HG03066 (cell line): ENCODE measurements around the gene CALD1.

ENCODE experiments used
- ATAC-seq: cut with Tn5 transposase; IDR thresholded peaks from one replicate; pipeline ENCODE4 v1.9.1; 2021; ENCODE audit warnings: low read depth; ENCODE audit not compliant: unreplicated experiment

CALD1 gene

DNA sequence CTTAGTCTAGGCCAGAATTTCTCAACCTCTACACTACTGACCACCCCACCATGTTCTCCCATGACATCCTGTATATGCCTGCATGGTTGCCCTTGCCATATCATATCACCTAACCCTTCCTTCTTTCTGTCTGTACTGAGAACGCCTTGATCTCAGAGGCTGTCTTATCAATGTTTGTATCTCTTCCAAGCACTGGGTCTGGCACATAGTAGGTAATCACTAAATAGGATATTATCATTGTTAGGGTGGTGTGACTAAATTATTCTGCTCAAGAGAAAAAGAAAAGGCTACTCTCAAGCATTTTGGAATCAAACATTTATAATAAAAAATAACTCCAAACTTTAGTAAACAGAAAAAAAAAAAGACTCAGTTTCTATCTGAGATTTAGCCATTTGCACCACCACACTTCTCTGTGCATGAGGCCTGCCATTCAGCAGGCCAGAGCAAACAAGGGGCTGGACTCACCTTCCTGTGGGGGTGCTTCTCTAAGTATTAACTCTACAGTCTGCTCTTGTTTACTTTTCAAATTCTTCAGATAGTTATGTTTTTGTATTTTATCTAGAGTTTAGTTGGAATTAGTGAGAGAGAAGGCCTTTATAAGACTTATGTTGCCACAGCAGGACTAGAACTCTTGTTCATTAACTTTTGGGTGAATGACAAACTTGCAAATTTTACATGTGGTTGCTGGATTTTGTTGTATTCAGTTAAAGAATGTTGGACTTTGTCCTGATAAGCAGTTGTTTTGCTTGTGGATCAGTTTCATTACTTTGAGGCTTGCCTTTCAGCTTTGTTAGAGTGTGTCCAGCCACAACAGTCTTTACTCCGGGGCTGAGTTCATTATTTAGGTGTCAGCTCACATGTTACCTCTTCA is 212.3 kb downstream of the CALD1 start:
- no peak for ATAC-seq

DNA sequence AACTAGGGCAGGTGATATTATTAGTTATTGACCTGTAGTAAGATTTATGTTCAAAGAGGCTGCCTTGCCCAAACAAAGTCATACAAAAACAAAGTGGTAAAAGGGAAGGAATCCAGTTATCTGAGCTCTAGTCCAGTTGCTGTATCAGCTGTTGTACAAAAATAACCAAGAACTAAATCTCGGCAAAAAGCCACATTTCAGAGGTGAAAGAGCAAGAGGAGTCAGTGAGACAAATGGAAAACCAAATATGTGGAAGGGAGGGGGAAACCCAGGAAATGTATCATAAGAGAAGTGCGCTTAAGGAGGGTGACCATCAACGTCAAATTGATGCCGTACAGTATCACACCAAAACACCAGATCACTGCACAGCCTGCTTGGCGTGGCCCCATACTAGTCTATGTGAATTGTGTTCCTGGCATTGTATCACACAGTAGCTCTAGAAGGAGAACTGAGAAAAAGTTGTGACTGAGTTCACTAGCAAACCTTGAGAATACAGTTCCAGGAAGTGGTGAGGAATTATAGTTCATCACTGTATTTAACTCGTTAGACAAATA is 213.3 kb downstream of the CALD1 start:
- ATAC-seq: peak; percentile 53

DNA sequence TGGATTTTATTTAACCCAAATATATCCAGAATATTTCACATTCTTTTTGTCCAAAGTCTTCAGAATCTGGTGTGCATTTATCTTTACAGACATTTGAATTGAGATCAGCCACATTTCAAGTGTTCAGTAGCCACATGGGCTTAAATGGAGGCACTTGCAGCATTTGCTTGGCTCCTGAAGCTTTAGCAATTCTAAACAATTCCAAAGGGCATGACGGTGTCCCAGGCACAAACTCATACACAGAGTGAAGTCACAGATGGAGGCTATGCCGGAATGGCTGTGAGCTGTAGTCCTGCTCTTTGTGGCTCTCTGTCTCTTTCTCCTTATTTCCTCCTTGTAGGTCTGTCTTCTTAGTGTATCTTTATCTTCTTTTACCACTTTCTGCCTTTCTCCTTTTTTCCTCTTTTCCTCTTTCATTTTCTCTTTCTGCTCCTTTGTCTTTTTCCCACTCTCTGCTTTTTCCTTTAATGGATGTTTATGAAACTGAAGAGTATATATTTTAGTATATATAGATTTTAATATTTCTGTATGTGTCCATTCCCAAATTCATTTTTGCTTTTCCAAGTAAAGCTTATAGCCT is 214.5 kb downstream of the CALD1 start:
- no peak for ATAC-seq

DNA sequence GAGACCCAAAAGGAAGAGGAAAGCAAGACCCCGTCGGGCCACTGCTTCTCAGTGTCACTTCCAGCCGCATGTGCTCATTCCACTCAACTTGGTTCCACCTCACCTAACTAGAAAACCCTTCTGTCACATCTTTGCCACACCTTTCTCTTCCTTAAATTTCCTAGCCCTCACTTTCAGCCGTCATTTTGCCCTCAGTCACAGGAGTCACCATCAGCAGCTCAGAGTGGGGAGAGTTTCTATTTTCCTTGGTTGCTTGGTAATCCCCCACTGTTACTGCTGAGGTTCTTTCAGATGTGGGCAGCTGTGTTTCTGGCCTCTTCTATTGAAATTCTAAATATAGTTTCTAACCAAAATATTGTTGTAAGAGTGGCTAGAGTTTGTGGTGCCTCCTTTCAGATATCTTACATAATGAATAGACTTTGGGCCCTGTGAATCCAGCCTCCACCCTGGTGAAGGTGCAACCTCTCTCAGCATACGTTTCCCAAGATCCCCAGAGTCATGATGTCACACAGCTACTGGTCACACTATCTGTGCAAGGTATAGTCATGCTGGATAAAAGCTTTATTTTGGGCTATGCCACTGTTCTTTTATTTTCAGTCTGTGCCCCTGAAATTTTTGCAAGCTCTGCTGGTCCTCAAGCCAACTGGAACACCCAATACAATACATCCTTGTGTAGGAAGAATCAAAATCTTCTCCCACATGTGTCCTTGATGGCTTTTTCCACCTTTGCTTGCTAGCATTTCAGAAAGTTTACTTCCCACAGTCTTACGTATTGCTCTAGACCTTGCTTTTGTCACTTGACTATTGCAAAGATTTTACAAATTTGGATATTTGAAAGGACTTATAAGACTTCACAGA is 216.0 kb downstream of the CALD1 start:
- ATAC-seq: peak; percentile 50

DNA sequence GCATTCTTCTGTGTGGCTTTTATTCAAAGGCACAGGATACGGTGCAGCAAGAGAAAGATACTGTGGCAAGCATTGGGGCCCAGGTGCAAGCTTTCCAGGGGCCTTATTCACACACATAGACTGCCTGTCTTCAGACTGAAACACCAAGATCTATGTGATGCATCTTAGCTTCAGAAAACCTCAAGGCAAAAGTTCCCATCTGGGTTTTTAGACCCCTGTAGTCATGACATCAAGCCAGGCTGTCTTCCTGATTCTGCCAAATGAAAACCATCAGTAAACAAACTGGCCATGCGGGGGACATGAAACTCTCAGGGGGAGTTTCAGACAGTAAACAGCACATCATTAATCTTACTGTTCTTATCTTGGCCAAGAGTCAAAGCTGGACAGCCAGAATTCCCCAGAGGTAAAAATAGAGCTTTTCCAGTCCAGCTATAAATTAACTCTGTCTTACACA is 216.7 kb downstream of the CALD1 start:
- ATAC-seq: peak; percentile 40

DNA sequence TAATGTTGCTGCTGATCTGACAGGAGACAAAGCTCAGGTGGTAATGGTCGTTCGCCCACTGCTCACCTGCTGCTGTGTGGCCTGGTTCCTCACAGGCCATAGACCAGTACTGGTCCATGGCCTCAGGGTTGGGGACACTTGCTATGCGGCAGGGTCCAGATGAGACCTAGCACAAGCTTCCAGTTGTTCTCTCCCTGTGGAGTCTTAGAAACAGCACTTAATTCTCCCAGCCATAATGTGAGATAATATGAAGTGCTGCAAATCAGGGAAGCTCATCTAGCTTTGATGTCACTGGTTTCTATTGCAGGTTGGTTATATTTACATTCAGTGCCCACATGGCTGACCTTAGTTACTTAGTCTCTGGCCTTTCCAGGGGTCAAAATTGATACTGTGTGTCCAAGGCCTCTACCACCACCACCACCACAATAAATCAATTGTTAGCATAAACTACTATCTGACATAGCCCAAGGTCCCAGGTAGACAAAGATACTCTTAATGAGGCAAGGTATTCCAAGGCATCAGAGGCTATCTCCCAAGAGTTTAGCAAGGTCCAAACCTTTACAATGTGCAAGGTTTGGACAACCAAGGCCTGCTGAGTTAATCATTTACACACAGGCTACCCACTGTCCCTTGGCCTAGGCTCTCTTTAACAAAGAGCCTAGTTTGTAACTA is 217.9 kb downstream of the CALD1 start:
- ATAC-seq: no peak

DNA sequence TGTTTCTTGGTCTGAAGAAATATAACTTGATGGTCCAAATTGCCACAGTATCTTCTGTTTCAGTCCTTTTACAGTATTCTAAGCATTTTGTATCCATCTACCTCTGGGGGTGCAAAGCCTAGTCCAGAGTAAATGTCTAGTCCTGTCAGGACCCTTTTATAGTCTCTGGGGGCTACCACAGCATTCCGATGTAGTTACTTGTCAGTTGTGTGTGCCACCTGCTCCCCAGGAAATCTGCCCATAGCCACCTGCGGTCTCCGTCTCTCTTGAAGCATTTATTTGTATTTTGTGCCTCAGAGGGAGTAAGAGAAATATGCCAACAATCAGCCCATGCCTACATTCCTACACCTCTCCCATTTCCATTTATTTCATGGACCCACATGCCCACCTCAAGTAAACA is 219.7 kb downstream of the CALD1 start:
- no peak for ATAC-seq

DNA sequence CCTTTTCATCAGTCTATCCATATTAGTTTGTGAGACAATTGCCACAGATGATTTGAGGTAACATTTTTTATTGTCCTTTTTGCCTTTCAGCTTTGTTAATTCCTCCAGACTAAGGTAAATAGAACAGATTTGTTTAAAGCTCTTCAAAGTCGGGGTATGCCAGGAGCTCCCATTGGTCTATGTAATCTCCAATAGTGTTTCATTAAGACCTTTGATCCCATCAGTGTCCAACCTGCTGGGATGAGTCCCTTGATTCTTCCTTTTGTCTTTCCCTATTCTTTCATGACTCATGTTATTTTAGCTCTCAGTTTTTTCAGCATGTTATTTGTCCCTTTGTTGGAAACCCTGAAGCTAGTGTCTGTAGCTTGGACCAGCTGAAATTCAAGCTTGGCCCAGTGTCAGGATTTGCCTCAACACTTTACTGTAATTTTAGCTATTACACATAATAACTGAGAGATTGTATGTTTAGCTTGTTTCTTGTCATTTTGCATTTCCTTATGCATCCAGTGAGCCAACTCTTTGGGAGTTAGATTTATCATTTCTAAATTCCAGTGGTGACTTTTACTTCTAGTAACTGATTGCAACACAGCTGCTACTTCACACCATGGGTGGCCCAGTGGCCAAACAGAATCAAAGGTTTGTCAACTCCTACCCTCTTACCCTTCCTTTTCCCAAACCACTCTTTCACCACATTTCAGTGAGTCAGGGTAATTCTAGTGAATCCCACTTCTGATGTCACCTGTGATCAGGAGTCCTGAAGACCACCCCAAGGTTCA is 222.1 kb downstream of the CALD1 start:
- ATAC-seq: no peak

DNA sequence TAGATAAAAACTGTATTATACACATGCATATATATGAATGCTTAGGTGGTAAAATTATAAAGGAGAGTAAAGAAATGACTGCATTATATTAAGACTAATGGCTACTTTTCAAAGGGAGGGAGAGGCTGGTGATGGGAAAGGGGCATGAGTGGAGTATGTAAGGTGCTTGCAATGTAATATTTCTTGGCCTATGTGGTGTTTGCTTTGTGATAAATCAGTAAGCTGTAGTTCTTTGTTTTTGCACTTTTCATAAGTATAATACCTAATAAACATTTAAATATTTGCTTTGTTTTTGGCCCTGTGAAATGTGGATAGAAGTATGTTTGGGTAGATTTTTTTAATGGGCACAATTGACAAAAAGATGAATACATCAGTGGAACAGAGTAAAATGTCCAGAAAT is 232.8 kb downstream of the CALD1 start:
- no peak for ATAC-seq
